ENCODE results near the gene CLPSL2.

DNA sequence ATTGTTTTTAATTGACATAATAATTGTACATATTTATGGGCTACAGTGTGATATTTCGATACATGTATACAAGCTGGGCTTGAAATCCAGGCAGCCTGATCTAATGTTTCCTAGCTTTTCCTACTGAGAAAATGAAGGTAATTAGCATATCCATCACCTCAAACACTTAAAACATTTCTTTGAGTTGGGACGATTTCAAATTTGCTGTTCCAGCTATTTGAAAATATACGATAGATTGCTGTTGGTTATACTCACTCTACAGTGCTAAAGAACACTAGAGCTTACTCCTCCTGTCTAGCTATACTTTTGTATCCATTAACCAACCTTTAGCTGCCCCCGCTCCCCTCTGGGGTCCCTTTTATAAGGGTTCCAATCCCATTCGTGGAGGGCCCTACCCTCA lies 33.4 kb downstream of the CLPSL2 start:
- TF ChIP-seq, protein P1, sequence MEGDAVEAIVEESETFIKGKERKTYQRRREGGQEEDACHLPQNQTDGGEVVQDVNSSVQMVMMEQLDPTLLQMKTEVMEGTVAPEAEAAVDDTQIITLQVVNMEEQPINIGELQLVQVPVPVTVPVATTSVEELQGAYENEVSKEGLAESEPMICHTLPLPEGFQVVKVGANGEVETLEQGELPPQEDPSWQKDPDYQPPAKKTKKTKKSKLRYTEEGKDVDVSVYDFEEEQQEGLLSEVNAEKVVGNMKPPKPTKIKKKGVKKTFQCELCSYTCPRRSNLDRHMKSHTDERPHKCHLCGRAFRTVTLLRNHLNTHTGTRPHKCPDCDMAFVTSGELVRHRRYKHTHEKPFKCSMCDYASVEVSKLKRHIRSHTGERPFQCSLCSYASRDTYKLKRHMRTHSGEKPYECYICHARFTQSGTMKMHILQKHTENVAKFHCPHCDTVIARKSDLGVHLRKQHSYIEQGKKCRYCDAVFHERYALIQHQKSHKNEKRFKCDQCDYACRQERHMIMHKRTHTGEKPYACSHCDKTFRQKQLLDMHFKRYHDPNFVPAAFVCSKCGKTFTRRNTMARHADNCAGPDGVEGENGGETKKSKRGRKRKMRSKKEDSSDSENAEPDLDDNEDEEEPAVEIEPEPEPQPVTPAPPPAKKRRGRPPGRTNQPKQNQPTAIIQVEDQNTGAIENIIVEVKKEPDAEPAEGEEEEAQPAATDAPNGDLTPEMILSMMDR (IDR thresholded peaks at IDR 0.05 in 8 of 11, conservative IDR thresholded peaks at IDR 0.05 in 3 of 11) = no peak
- TF ChIP-seq POLR2A (IDR thresholded peaks at IDR 0.05) (no peak), POLR2AphosphoS5 (IDR thresholded peaks at IDR 0.05) (no peak)
